VCaP (cell line): Measurements from ENCODE around the gene TMEM123.

ENCODE experiments used
- H3K27ac ChIP-seq: fragments of 450-650 bp; 2 replicates; pipeline ENCODE4 v1.5.1; 2017
- CTCF ChIP-seq: fragments of 450-650 bp; conservative IDR thresholded peaks from 2 replicates; pipeline ENCODE4 v1.5.1; 2017; ENCODE audit warnings: mild to moderate bottlenecking, moderate library complexity

The TMEM123 gene

GRCh38 chr11:102465696-102466095, 13.1 kb upstream of the TMEM123 start:
- no peak for TF ChIP-seq CTCF
- peak overlapping the region; percentile 96 for H3K27ac ChIP-seq

GRCh38 chr11:102464859-102465500, 12.4 kb upstream of the TMEM123 start:
- TF ChIP-seq CTCF = no peak
- peak overlapping the region; percentile 96 for H3K27ac ChIP-seq

GRCh38 chr11:102464037-102464436, 11.5 kb upstream of the TMEM123 start:
- peak overlapping the region; percentile 96 for H3K27ac ChIP-seq

GRCh38 chr11:102462610-102463009, 10.0 kb upstream of the TMEM123 start:
- no peak overlapping the region for H3K27ac ChIP-seq
- no peak for TF ChIP-seq CTCF

More at GRCh38 chr11:102464037-102464436, 11.5 kb upstream of the TMEM123 start:
- TF ChIP-seq CTCF = no peak

- no peak for TF ChIP-seq CTCF
- H3K27ac ChIP-seq = no peak overlapping the region
Observed at GRCh38 chr11:102459393-102459792, 6.8 kb upstream of the TMEM123 start.

- H3K27ac ChIP-seq = peak overlapping the region; percentile 68
Observed at GRCh38 chr11:102458548-102458947, 6.0 kb upstream of the TMEM123 start.

GRCh38 chr11:102457865-102458264, 5.3 kb upstream of the TMEM123 start:
- no peak for TF ChIP-seq CTCF
- H3K27ac ChIP-seq = peak overlapping the region; percentile 68

More at GRCh38 chr11:102458548-102458947, 6.0 kb upstream of the TMEM123 start:
- TF ChIP-seq CTCF = no peak
